SU-DHL-6 (cell line): ENCODE results near the gene DCAF5.

ENCODE experiments used
- H2AFZ ChIP-seq: fragments of 200-600 bp; sonication (generic); 2 replicates; pipeline ENCODE4 v1.6.1; 2014; ENCODE audit warnings: low read depth, mild to moderate bottlenecking, moderate library complexity, mixed read lengths, antibody characterized with exemption, low read length; ENCODE audit not compliant: severe bottlenecking
- H3F3A ChIP-seq: fragments of 200-600 bp; shearing (Covaris generic); 2 replicates; pipeline ENCODE4 v1.6.0; 2016; ENCODE audit warnings: antibody characterized with exemption, mild to moderate bottlenecking; ENCODE audit not compliant: insufficient read depth
- H3K27ac ChIP-seq: fragments of 200-600 bp; sonication (generic); 2 replicates; pipeline ENCODE4 v1.5.1; 2016; ENCODE audit warnings: low read depth, mild to moderate bottlenecking, low read length, moderate library complexity, mixed read lengths
- H3K27me3 ChIP-seq: fragments of 200-600 bp; sonication (generic), shearing (Covaris generic); 2 replicates; pipeline ENCODE4 v1.6.0; 2014; ENCODE audit warnings: mild to moderate bottlenecking, low read length
- H3K36me3 ChIP-seq: fragments of 200-600 bp; sonication (generic); 2 replicates; pipeline ENCODE4 v1.6.1; 2014; ENCODE audit warnings: mild to moderate bottlenecking, low read length, mixed read lengths
- H3K4me2 ChIP-seq: fragments of 300-600, 200-600 bp; shearing (Covaris generic), sonication (generic); 2 replicates; pipeline ENCODE4 v1.6.0; 2014; ENCODE audit warnings: low read length, low read depth, mild to moderate bottlenecking; ENCODE audit not compliant: poor library complexity, severe bottlenecking
- H3K4me3 ChIP-seq: fragments of 200-600 bp; sonication (generic); 2 replicates; pipeline ENCODE4 v1.5.1; 2014; ENCODE audit warnings: antibody characterized with exemption, low read length, mild to moderate bottlenecking, mixed read lengths; ENCODE audit not compliant: insufficient read depth, poor library complexity, severe bottlenecking
- H3K79me2 ChIP-seq: fragments of 200-600 bp; sonication (generic); 2 replicates; pipeline ENCODE4 v1.6.1; 2014; ENCODE audit warnings: mild to moderate bottlenecking, low read length, moderate library complexity; ENCODE audit not compliant: insufficient read depth
- H3K9ac ChIP-seq: fragments of 200-600 bp; sonication (generic); 2 replicates; pipeline ENCODE4 v1.7.0; 2014; ENCODE audit warnings: mild to moderate bottlenecking, low read length
- H3K9me2 ChIP-seq: fragments of 200-600 bp; sonication (generic); replicated peaks from 2 replicates; pipeline ENCODE4 v1.6.1; 2014; ENCODE audit warnings: low read length; ENCODE audit not compliant: insufficient read depth
- H3K9me3 ChIP-seq: fragments of 200-600 bp; sonication (generic); 2 replicates; pipeline ENCODE4 v1.6.1; 2014; ENCODE audit warnings: low read length, mixed read lengths; ENCODE audit not compliant: insufficient read depth
- H4K20me1 ChIP-seq: fragments of 200-600 bp; sonication (generic); 2 replicates; pipeline ENCODE4 v1.6.1; 2014; ENCODE audit warnings: low read depth, mild to moderate bottlenecking, antibody characterized with exemption, low read length, moderate library complexity, mixed read lengths
- EZH2phosphoT487 ChIP-seq: fragments of 200-600 bp; sonication (generic), shearing (Covaris generic); conservative IDR thresholded peaks from 2 replicates; pipeline ENCODE4 v1.6.1; 2018; ENCODE audit warnings: mild to moderate bottlenecking, antibody characterized with exemption, low read length, moderate library complexity, mixed read lengths
- TF ChIP-seq, protein P1 (sequence below): fragments of 200-600 bp; sonication (generic); IDR thresholded peaks from one replicate; pipeline ENCODE4 v1.5.1; 2017; ENCODE audit warnings: antibody characterized with exemption, mild to moderate bottlenecking, low read length, moderate library complexity; ENCODE audit not compliant: insufficient read depth, poor library complexity, severe bottlenecking

Gene DCAF5

DNA sequence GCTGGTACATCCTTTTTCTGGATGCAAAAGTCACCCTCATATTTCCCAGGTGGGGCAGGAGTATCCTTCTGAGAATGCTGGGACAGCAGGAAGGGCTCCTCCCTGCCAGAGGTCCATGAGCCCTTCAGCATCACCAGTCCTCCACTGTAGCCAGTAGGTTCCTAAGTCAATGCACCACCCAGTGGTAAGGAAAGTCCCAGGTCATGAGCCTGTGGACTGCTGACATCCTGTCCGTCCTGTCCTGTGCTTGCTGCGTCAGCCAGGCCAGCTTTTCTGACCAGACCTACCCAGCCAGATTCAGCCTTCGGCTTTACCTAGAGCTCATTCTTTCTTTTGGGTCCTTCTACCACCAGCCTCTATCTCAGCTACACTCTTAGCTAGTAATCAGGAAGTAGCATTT lies 150.8 kb downstream of the DCAF5 start:
- TF ChIP-seq, protein P1, sequence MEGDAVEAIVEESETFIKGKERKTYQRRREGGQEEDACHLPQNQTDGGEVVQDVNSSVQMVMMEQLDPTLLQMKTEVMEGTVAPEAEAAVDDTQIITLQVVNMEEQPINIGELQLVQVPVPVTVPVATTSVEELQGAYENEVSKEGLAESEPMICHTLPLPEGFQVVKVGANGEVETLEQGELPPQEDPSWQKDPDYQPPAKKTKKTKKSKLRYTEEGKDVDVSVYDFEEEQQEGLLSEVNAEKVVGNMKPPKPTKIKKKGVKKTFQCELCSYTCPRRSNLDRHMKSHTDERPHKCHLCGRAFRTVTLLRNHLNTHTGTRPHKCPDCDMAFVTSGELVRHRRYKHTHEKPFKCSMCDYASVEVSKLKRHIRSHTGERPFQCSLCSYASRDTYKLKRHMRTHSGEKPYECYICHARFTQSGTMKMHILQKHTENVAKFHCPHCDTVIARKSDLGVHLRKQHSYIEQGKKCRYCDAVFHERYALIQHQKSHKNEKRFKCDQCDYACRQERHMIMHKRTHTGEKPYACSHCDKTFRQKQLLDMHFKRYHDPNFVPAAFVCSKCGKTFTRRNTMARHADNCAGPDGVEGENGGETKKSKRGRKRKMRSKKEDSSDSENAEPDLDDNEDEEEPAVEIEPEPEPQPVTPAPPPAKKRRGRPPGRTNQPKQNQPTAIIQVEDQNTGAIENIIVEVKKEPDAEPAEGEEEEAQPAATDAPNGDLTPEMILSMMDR: no peak
- no peak for TF ChIP-seq EZH2phosphoT487
- Histone ChIP-seq H3K27me3 (no peaks in the 10 kb centered on the region), H3K9me3 (no peaks in the 10 kb centered on the region), H3F3A (no peaks in the 10 kb centered on the region), H3K36me3 (no peaks in the 10 kb centered on the region), H3K9ac (no peak overlapping the region), H3K79me2 (no peaks in the 10 kb centered on the region), H2AFZ (no peak overlapping the region), H3K4me3 (no peak overlapping the region), H3K27ac (no peak overlapping the region), H4K20me1 (no peaks in the 10 kb centered on the region), H3K9me2 (no peaks in the 10 kb centered on the region), H3K4me2 (no peak overlapping the region)

GRCh38 chr14:69001375-69001774 lies 151.5 kb downstream of the DCAF5 start:
- Histone ChIP-seq H3K27me3 (no peaks in the 10 kb centered on the region), H3K4me3 (no peak overlapping the region), H3K36me3 (no peaks in the 10 kb centered on the region), H3K79me2 (no peaks in the 10 kb centered on the region), H3F3A (no peaks in the 10 kb centered on the region), H2AFZ (no peak overlapping the region), H4K20me1 (no peaks in the 10 kb centered on the region), H3K9me3 (no peaks in the 10 kb centered on the region), H3K9me2 (no peaks in the 10 kb centered on the region), H3K4me2 (no peak overlapping the region), H3K9ac (no peak overlapping the region), H3K27ac (no peak overlapping the region)
- TF ChIP-seq EZH2phosphoT487: no peak
- TF ChIP-seq, protein P1: no peak
